Fibroblast of pulmonary artery (primary cell): ENCODE measurements around the gene TMEM51.

Source experiments
- DNase-seq: peaks from one replicate; pipeline ENCODE4 v3.0.0-alpha.2; 2010; ENCODE audit warnings: low read depth
- H3K4me3 ChIP-seq: replicated peaks from 2 replicates; pipeline ENCODE4 v1.5.1; 2011; ENCODE audit warnings: low read depth, mild to moderate bottlenecking, control low read depth, low read length, moderate library complexity
- CTCF ChIP-seq: IDR thresholded peaks from 2 replicates; pipeline ENCODE4 v1.5.1; 2011; ENCODE audit warnings: mild to moderate bottlenecking, control low read depth, low read length, inconsistent platforms; ENCODE audit errors: missing control alignments

Gene TMEM51

GRCh38 chr1:15214527-15214926 lies 61.0 kb downstream of the TMEM51 start:
- peak; percentile 52 for DNase-seq
- no peak overlapping the region for H3K4me3 ChIP-seq
- no peak for TF ChIP-seq CTCF

GRCh38 chr1:15215116-15215515 lies 61.6 kb downstream of the TMEM51 start:
- no peak for TF ChIP-seq CTCF
- no peak for DNase-seq
- no peak overlapping the region for H3K4me3 ChIP-seq

GRCh38 chr1:15217654-15218053 lies 64.1 kb downstream of the TMEM51 start:
- no peak overlapping the region for H3K4me3 ChIP-seq
- no peak for TF ChIP-seq CTCF
- no peak for DNase-seq

GRCh38 chr1:15218287-15219279 lies 65.0 kb downstream of the TMEM51 start:
- no peak for TF ChIP-seq CTCF
- peak; percentile 55 for DNase-seq

GRCh38 chr1:15219280-15220023 lies 65.9 kb downstream of the TMEM51 start:
- no peak for TF ChIP-seq CTCF
- DNase-seq = no peak
- no peak overlapping the region for H3K4me3 ChIP-seq

More at GRCh38 chr1:15218287-15219279, 65.0 kb downstream of the TMEM51 start:
- no peak overlapping the region for H3K4me3 ChIP-seq

- no peak for TF ChIP-seq CTCF
- no peak overlapping the region for H3K4me3 ChIP-seq
- DNase-seq = no peak
Measured at GRCh38 chr1:15220024-15220392, 66.5 kb downstream of the TMEM51 start.
